ENCODE data around the gene VEGFB. TPM values are rescaled to one million over a fixed set of nuclear protein-coding genes. Genes with fewer than 3 reads are reported as not detected.

VEGFB gene
- polyA plus RNA-seq, 3 donors, result 0.40 to 5.6 TPM; not detected in 1

GRCh38 chr11:64231546-64231945 is 2.8 kb upstream of the VEGFB start:
- H3K27ac ChIP-seq (ENCODE audit: low read depth in 1 of 2, low read length in 2 of 2), result no peak overlapping the region
- intact Hi-C loops (cut with micrococcal nuclease), result no loop called here
- H3K4me2 ChIP-seq (replicated peaks; ENCODE audit: extremely low read depth, low read length, poor library complexity, severe bottlenecking), result peak overlapping the region; percentile 98
- H3K36me3 ChIP-seq (replicated peaks in 1 of 2; ENCODE audit: control insufficient read depth in 1 of 2, insufficient read depth in 2 of 2, low read length in 2 of 2), result no peaks in the 10 kb centered on the region
- H3K79me2 ChIP-seq (ENCODE audit: insufficient read depth, low read length), result peaks cover 25% of the 10 kb centered on the region
- H3K27me3 ChIP-seq (ENCODE audit: control insufficient read depth in 2 of 2, insufficient read depth in 2 of 2, low read length in 2 of 2), result peaks cover 0 to 7% of the 10 kb centered on the region in 2 donors
- Mint-ChIP-seq H3K27me3 (ENCODE audit: low read depth in 3 of 3) (peaks cover 11 to 21% (median 17%) of the 10 kb centered on the region in 3 donors), H3K27ac (peak overlapping the region in 4 of 7 donors; percentile 35 to 95 (median 57)), H3K36me3 (peaks cover 6 to 28% of the 10 kb centered on the region in 2 donors), H3K4me3 (peak overlapping the region; percentile 87 to 92), H3K4me1 (peaks cover 53% of the 10 kb centered on the region), H3K9me3 (peaks cover 0 to 8% (median 2%) of the 10 kb centered on the region in 7 donors)
- H3K9me3 ChIP-seq (replicated peaks in 1 of 2; ENCODE audit: control insufficient read depth in 1 of 2, insufficient read depth in 1 of 2, low read length in 2 of 2), result no peaks in the 10 kb centered on the region
- no peaks in the 10 kb centered on the region for H4K20me1 ChIP-seq (ENCODE audit: insufficient read depth, low read length)
- peaks cover 48 to 68% of the 10 kb centered on the region in 2 donors for H3K4me1 ChIP-seq (ENCODE audit: control insufficient read depth in 1 of 2, insufficient read depth in 2 of 2, low read length in 2 of 2)
- TF ChIP-seq CTCF (IDR thresholded peaks at IDR 0.05), result no peak
- peak overlapping the region in 1 of 3 experiments; percentile 82 for H3K4me3 ChIP-seq (replicated peaks in 1 of 3; ENCODE audit: low read depth in 2 of 3, low read length in 3 of 3)
- no peak for DNase-seq
- H2AFZ ChIP-seq (ENCODE audit: insufficient read depth, low read depth, low read length, poor library complexity, severe bottlenecking), result no peak overlapping the region
- 78% methylated on average over 4 of the region's 7 CpGs for WGBS (ENCODE audit: insufficient coverage)
- H3K9ac ChIP-seq (ENCODE audit: insufficient read depth, low read length, poor library complexity, severe bottlenecking), result no peak overlapping the region

GRCh38 chr11:64232182-64232966 is 2.0 kb upstream of the VEGFB start:
- Histone ChIP-seq H3K79me2 (ENCODE audit: insufficient read depth, low read length) (peaks cover 17% of the 10 kb centered on the region), H3K4me3 (replicated peaks in 1 of 3; ENCODE audit: low read depth in 2 of 3, low read length in 3 of 3) (peak overlapping the region in 1 of 3 experiments; percentile 82), H4K20me1 (ENCODE audit: insufficient read depth, low read length) (no peaks in the 10 kb centered on the region), H3K4me1 (ENCODE audit: control insufficient read depth in 1 of 2, insufficient read depth in 2 of 2, low read length in 2 of 2) (peaks cover 41 to 62% of the 10 kb centered on the region in 2 donors), H3K4me2 (replicated peaks; ENCODE audit: extremely low read depth, low read length, poor library complexity, severe bottlenecking) (no peak overlapping the region), H3K36me3 (replicated peaks in 1 of 2; ENCODE audit: control insufficient read depth in 1 of 2, insufficient read depth in 2 of 2, low read length in 2 of 2) (no peaks in the 10 kb centered on the region), H2AFZ (ENCODE audit: insufficient read depth, low read depth, low read length, poor library complexity, severe bottlenecking) (no peak overlapping the region), H3K27me3 (ENCODE audit: control insufficient read depth in 2 of 2, insufficient read depth in 2 of 2, low read length in 2 of 2) (peaks cover 0 to 7% of the 10 kb centered on the region in 2 donors), H3K9ac (ENCODE audit: insufficient read depth, low read length, poor library complexity, severe bottlenecking) (no peak overlapping the region), H3K9me3 (replicated peaks in 1 of 2; ENCODE audit: control insufficient read depth in 1 of 2, insufficient read depth in 1 of 2, low read length in 2 of 2) (no peaks in the 10 kb centered on the region), H3K27ac (ENCODE audit: low read depth in 1 of 2, low read length in 2 of 2) (no peak overlapping the region)
- 91% methylated on average over 15 of the region's 15 CpGs for WGBS (ENCODE audit: insufficient coverage)
- H3K27me3 Mint-ChIP-seq (ENCODE audit: low read depth in 3 of 3), result peaks cover 11 to 21% (median 17%) of the 10 kb centered on the region in 3 donors
- peak overlapping the region in 1 of 7 donors; percentile 64 for H3K27ac Mint-ChIP-seq
- TF ChIP-seq CTCF (IDR thresholded peaks at IDR 0.05), result no peak
- H3K4me1 Mint-ChIP-seq, result peaks cover 47% of the 10 kb centered on the region
- intact Hi-C loops (cut with micrococcal nuclease), result no loop called here
- no peak overlapping the region for H3K4me3 Mint-ChIP-seq
- H3K9me3 Mint-ChIP-seq, result peaks cover 0 to 8% (median 2%) of the 10 kb centered on the region in 7 donors
- no peak for DNase-seq
- peaks cover 11 to 32% of the 10 kb centered on the region in 2 donors for H3K36me3 Mint-ChIP-seq

All from CD14-positive monocyte (primary cell).